ENCODE measurements around the gene CHAMP1.

DNA sequence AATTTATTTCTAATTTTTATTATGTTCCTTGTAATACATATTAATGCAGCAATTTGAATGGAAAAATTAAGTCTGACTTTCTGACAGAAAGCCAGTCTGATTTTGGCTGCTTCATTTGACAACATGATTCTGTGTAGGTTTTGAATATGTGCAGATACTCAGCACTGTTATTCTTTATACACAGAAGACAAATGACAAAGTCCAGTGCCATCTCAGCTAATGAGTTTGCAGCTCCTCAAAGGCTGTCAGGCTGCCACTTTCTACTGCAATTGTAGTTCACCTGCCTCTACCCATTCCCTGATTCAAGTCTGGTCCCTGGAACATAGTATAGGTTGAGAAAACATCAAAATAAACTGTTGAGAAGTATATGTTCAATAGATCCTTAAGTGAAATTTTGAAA is 2.9 kb upstream of the CHAMP1 start:
- TF ChIP-seq, protein P1, sequence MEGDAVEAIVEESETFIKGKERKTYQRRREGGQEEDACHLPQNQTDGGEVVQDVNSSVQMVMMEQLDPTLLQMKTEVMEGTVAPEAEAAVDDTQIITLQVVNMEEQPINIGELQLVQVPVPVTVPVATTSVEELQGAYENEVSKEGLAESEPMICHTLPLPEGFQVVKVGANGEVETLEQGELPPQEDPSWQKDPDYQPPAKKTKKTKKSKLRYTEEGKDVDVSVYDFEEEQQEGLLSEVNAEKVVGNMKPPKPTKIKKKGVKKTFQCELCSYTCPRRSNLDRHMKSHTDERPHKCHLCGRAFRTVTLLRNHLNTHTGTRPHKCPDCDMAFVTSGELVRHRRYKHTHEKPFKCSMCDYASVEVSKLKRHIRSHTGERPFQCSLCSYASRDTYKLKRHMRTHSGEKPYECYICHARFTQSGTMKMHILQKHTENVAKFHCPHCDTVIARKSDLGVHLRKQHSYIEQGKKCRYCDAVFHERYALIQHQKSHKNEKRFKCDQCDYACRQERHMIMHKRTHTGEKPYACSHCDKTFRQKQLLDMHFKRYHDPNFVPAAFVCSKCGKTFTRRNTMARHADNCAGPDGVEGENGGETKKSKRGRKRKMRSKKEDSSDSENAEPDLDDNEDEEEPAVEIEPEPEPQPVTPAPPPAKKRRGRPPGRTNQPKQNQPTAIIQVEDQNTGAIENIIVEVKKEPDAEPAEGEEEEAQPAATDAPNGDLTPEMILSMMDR (IDR thresholded peaks at IDR 0.05; ENCODE audit: insufficient read depth, low read length, poor library complexity, severe bottlenecking), result no peak
- no peak for TF ChIP-seq EZH2phosphoT487 (conservative IDR thresholded peaks at IDR 0.05; ENCODE audit: low read length)

Measured in SU-DHL-6 (cell line).